ENCODE results near the gene GBF1.

GRCh38 chr10:102211615-102212299, 33.6 kb upstream of the GBF1 start:
- TF ChIP-seq CTCF (IDR thresholded peaks at IDR 0.05 in 4 of 5, conservative IDR thresholded peaks at IDR 0.05 in 1 of 5), result no peak
- no peak for TF ChIP-seq POLR2A (IDR thresholded peaks at IDR 0.05)

Measured in gastrocnemius medialis (tissue), 4 donors.